Measurements from ENCODE around the gene CHMP4B. TPM values are rescaled to one million over a fixed set of nuclear protein-coding genes. Genes with fewer than 3 reads are reported as not detected.
"Not testable (repeated sequence)": the region's sequence is repeated elsewhere in the genome, so short reads cannot be mapped to it uniquely, and the experiment has no call there.

CHMP4B gene
- total RNA-seq, 2 donors from 2014 or later, result 62.3 to 84.5 TPM

DNA sequence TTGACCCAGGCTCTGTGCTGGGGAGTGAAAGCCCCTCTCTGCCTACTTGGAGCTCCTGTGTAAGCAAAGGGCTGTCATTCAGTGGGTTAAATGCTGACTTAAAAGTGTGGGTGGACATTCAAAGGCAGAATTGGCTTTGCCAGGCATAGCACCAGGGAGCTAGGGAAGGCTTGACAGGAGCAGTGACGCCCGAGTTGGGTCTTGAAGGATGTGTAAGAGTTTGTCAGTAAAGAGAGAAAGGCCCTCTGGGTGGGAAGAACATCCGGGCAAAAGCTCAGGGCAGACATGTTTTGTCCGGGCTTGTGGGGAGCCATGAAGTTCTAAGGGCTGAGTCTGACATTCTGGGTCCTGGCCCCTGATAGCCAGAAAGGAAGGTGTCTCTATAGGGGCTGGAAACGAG, 27.9 kb upstream of the CHMP4B start:
- Mint-ChIP-seq H3K27me3 (no peaks in the 10 kb centered on the region), H3K36me3 (no peaks in the 10 kb centered on the region), H3K4me3 (no peak overlapping the region), H3K4me1 (ENCODE audit: low read depth in 2 of 2) (peaks cover 10 to 12% of the 10 kb centered on the region in 2 donors), H3K9me3 (no peaks in the 10 kb centered on the region), H3K27ac (no peak overlapping the region)
- no peak for DNase-seq (ENCODE audit: low spot score)
- ATAC-seq, result no peak

- Mint-ChIP-seq H3K4me3 (no peak overlapping the region), H3K36me3 (no peaks in the 10 kb centered on the region), H3K27ac (no peak overlapping the region), H3K4me1 (ENCODE audit: low read depth in 2 of 2) (peaks cover 7 to 14% of the 10 kb centered on the region in 2 donors), H3K27me3 (no peaks in the 10 kb centered on the region), H3K9me3 (no peaks in the 10 kb centered on the region)
- no peak for ATAC-seq
- DNase-seq (ENCODE audit: low spot score), result no peak
These were observed 27.3 kb upstream of the CHMP4B start for GRCh38 chr20:33783818-33784217.

DNA sequence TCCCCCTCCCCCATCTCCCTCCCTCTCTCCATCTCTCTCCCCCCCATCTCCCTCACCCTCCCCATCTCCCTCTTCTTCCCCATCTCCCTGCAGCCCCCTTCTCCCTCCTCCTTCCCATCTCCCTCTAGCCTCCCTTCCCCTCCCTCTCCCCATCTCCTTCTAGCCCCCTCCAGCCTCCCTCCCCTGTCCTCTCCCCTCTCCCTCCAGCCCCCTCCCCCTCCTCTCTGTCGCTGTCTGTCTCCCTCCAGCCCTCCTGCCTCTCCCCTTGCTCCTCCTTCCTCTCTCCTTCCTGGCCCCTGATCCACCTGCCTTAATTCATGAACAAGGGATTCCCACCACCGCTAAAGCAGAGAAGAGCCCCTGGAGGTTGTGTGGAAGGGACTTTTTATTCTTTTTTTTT, 26.9 kb upstream of the CHMP4B start:
- Mint-ChIP-seq H3K4me1 (ENCODE audit: low read depth in 2 of 2) (peaks cover 5 to 14% of the 10 kb centered on the region in 2 donors), H3K9me3 (no peaks in the 10 kb centered on the region), H3K27ac (no peak overlapping the region), H3K36me3 (no peaks in the 10 kb centered on the region), H3K4me3 (no peak overlapping the region), H3K27me3 (no peaks in the 10 kb centered on the region)
- no peak for ATAC-seq
- no peak for DNase-seq (ENCODE audit: low spot score)

DNA sequence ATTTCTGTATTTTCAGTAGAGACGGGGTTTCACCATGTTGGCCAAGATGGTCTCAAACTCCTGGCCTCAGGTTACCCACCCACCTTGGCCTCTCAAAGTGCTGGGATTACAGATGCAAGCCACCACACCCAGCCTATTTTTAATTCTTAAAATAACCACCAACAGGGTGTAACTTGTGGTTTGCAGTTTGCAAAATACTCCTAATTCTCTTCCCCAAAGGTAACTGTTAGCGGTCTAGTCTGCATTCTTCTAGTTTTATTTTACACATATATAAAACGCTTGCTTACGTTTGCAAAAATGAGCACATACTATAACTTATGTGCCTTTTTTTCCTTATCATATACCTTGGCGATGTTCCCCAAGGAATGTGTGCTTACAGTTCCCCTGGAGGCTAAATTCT, 25.6 kb upstream of the CHMP4B start:
- Mint-ChIP-seq H3K9me3 (no peaks in the 10 kb centered on the region), H3K36me3 (no peaks in the 10 kb centered on the region), H3K27ac (no peak overlapping the region), H3K27me3 (no peaks in the 10 kb centered on the region), H3K4me3 (no peak overlapping the region), H3K4me1 (ENCODE audit: low read depth in 2 of 2) (peaks cover 5 to 9% of the 10 kb centered on the region in 2 donors)
- ATAC-seq (no peak), DNase-seq (ENCODE audit: low spot score) (no peak)

GRCh38 chr20:33787253-33787891, 23.8 kb upstream of the CHMP4B start:
- no peaks in the 10 kb centered on the region for H3K36me3 Mint-ChIP-seq
- ATAC-seq, result no peak
- no peaks in the 10 kb centered on the region for H3K27me3 Mint-ChIP-seq

GRCh38 chr20:33788351-33789049, 22.6 kb upstream of the CHMP4B start:
- H3K27ac Mint-ChIP-seq, result no peak overlapping the region

More at GRCh38 chr20:33787253-33787891, 23.8 kb upstream of the CHMP4B start:
- H3K4me1 Mint-ChIP-seq (ENCODE audit: low read depth in 2 of 2), result peaks cover 5 to 9% of the 10 kb centered on the region in 2 donors
- no peak for DNase-seq (ENCODE audit: low spot score)
- H3K9me3 Mint-ChIP-seq, result no peaks in the 10 kb centered on the region
- H3K27ac Mint-ChIP-seq, result peak overlapping the region in 1 of 2 donors; percentile 71
- no peak overlapping the region for H3K4me3 Mint-ChIP-seq

GRCh38 chr20:33789109-33789857, 21.9 kb upstream of the CHMP4B start:
- ATAC-seq (no peak), DNase-seq (ENCODE audit: low spot score) (no peak)
- no peak overlapping the region for H3K27ac Mint-ChIP-seq
- peaks cover 5 to 16% of the 10 kb centered on the region in 2 donors for H3K4me1 Mint-ChIP-seq (ENCODE audit: low read depth in 2 of 2)
- H3K9me3 Mint-ChIP-seq, result no peaks in the 10 kb centered on the region
- no peaks in the 10 kb centered on the region for H3K27me3 Mint-ChIP-seq
- H3K36me3 Mint-ChIP-seq, result no peaks in the 10 kb centered on the region
- H3K4me3 Mint-ChIP-seq, result no peak overlapping the region

More at GRCh38 chr20:33788351-33789049, 22.6 kb upstream of the CHMP4B start:
- ATAC-seq (no peak), DNase-seq (ENCODE audit: low spot score) (no peak)
- no peaks in the 10 kb centered on the region for H3K27me3 Mint-ChIP-seq
- no peaks in the 10 kb centered on the region for H3K36me3 Mint-ChIP-seq
- H3K9me3 Mint-ChIP-seq, result no peaks in the 10 kb centered on the region
- H3K4me1 Mint-ChIP-seq (ENCODE audit: low read depth in 2 of 2), result peaks cover 5 to 15% of the 10 kb centered on the region in 2 donors
- no peak overlapping the region for H3K4me3 Mint-ChIP-seq

GRCh38 chr20:33789858-33790182, 21.3 kb upstream of the CHMP4B start:
- Mint-ChIP-seq H3K4me1 (ENCODE audit: low read depth in 2 of 2) (peaks cover 5 to 16% of the 10 kb centered on the region in 2 donors), H3K9me3 (no peaks in the 10 kb centered on the region), H3K4me3 (no peak overlapping the region), H3K36me3 (no peaks in the 10 kb centered on the region), H3K27me3 (no peaks in the 10 kb centered on the region), H3K27ac (no peak overlapping the region)
- DNase-seq (ENCODE audit: low spot score), result no peak
- ATAC-seq, result no peak

GRCh38 chr20:33790566-33790965, 20.6 kb upstream of the CHMP4B start:
- DNase-seq (ENCODE audit: low spot score), result no peak
- Mint-ChIP-seq H3K36me3 (no peaks in the 10 kb centered on the region), H3K9me3 (no peaks in the 10 kb centered on the region), H3K27ac (no peak overlapping the region), H3K4me1 (ENCODE audit: low read depth in 2 of 2) (peaks cover 5 to 16% of the 10 kb centered on the region in 2 donors), H3K4me3 (no peak overlapping the region), H3K27me3 (no peaks in the 10 kb centered on the region)
- ATAC-seq, result no peak

GRCh38 chr20:33791021-33791420, 20.1 kb upstream of the CHMP4B start:
- no peak for ATAC-seq
- Mint-ChIP-seq H3K9me3 (no peaks in the 10 kb centered on the region), H3K4me1 (ENCODE audit: low read depth in 2 of 2) (peaks cover 5 to 16% of the 10 kb centered on the region in 2 donors), H3K27ac (no peak overlapping the region), H3K27me3 (no peaks in the 10 kb centered on the region), H3K4me3 (no peak overlapping the region), H3K36me3 (no peaks in the 10 kb centered on the region)
- no peak for DNase-seq (ENCODE audit: low spot score)

DNA sequence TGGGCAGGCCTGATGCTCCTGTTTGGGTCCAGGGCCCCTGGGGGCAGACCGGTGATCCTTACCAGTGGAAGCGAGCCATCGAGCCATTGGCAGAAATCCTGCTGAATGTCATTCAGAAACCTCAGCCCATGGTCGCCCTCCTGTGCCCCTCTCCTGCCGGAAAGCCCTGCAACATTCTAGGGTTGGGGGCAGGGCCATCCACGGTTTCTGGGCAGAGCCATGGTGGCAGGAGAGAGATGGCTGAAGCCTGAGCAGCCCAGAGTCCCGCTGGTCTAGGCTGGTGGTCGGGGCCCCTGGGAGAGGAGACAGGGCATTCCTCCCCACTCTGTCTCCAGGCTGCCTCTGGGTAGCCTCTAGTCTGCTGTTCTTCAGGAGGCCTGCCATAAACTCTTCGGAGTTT, 19.6 kb upstream of the CHMP4B start:
- Mint-ChIP-seq H3K4me1 (ENCODE audit: low read depth in 2 of 2) (peaks cover 5 to 16% of the 10 kb centered on the region in 2 donors), H3K4me3 (no peak overlapping the region), H3K36me3 (no peaks in the 10 kb centered on the region), H3K27me3 (no peaks in the 10 kb centered on the region), H3K9me3 (no peaks in the 10 kb centered on the region), H3K27ac (no peak overlapping the region)
- no peak for ATAC-seq
- DNase-seq (ENCODE audit: low spot score), result no peak

DNA sequence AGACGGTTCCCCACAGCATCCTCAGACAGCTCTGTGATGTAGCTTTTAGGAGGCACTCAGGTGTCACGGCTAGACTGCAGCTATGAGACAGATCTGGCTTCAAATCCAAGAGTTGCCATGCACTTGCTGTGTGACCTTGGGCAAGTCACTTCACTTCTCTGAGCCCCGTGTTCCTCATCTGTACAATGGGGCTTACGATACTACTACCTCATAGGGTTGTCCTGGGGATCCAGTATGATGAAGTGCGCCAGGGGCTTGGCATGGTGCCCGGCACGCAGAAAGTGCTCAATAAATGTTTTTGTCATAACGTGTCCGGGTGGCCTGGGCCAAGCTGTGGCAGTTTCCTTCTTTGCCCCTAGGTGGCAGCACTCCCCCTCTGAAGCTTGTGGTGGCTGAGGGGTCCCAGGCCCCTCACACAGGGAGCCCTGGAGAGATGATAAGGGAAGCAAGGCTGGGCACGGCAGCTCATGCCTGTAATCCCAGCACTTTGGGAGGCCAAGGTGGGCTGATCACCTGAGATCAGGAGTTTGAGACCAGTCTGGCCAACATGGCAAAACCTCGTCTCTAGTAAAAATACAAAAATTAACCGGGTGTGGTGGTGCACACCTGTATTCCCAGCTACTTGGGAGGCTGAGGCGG, 19.1 kb upstream of the CHMP4B start:
- Mint-ChIP-seq H3K27me3 (no peaks in the 10 kb centered on the region), H3K4me3 (no peak overlapping the region), H3K27ac (no peak overlapping the region), H3K36me3 (no peaks in the 10 kb centered on the region), H3K9me3 (no peaks in the 10 kb centered on the region), H3K4me1 (ENCODE audit: low read depth in 2 of 2) (peaks cover 4 to 15% of the 10 kb centered on the region in 2 donors)
- ATAC-seq, result peak; percentile 57 to 59
- no peak for DNase-seq (ENCODE audit: low spot score)

- H3K4me3 Mint-ChIP-seq; H3K27me3 Mint-ChIP-seq; DNase-seq (ENCODE audit: low spot score); H3K9me3 Mint-ChIP-seq; H3K27ac Mint-ChIP-seq; H3K36me3 Mint-ChIP-seq; ATAC-seq: not testable (repeated sequence)
- H3K4me1 Mint-ChIP-seq (ENCODE audit: low read depth in 2 of 2), result peaks cover 0 to 12% of the 10 kb centered on the region in 2 donors
These were observed 18.6 kb upstream of the CHMP4B start for GRCh38 chr20:33792598-33792989.
